Measurements from ENCODE around the gene SPINK5.
"Not testable (repeated sequence)": the region's sequence is repeated elsewhere in the genome, so short reads cannot be mapped to it uniquely, and the experiment has no call there.

SPINK5 gene

DNA sequence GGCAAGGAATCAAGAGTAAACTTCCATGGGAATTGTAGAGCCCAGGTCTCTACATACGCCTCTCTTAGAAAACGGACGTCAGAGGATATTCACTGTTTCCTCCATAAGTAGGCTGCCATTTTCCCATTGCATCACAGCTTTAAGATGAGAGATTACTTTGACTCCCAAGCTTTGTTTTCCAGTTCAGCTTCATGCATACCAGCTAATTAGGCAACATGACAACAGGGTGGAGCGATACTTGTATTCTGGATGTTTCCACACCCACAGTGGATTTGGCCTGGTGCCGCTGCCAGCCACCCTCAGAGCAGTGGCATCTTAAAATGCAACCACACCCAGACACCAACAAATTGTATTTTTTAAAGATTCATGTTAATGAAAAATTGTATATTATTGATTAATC, 20.9 kb upstream of the SPINK5 start:
- TF ChIP-seq, protein P1, sequence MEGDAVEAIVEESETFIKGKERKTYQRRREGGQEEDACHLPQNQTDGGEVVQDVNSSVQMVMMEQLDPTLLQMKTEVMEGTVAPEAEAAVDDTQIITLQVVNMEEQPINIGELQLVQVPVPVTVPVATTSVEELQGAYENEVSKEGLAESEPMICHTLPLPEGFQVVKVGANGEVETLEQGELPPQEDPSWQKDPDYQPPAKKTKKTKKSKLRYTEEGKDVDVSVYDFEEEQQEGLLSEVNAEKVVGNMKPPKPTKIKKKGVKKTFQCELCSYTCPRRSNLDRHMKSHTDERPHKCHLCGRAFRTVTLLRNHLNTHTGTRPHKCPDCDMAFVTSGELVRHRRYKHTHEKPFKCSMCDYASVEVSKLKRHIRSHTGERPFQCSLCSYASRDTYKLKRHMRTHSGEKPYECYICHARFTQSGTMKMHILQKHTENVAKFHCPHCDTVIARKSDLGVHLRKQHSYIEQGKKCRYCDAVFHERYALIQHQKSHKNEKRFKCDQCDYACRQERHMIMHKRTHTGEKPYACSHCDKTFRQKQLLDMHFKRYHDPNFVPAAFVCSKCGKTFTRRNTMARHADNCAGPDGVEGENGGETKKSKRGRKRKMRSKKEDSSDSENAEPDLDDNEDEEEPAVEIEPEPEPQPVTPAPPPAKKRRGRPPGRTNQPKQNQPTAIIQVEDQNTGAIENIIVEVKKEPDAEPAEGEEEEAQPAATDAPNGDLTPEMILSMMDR (IDR thresholded peaks at IDR 0.05; ENCODE audit: low read depth, low read length), result no peak
- DNase-seq (ENCODE audit: low read depth in 2 of 2), result no peak
- H3K4me3 ChIP-seq (replicated peaks in 1 of 2; ENCODE audit: low read depth in 2 of 2, low read length in 2 of 2), result no peak overlapping the region

DNA sequence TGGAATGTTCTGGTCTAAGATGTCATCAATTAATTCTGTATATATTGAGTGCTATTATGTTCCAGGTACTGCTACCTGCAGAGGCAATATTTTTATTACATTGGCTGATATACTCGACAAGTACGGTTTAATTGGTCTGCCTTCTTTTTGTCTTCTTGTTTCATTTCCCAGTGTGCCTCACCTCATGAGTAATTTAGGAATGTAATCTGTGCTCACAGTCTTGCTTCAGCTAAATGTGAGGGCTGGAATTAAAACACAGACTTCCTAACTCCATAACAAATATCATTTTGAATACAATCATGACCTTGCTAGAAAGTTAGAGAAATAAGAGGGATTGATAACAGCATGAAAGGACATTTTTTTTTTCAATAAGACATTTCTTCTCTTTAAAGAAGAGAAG, 20.1 kb upstream of the SPINK5 start:
- H3K4me3 ChIP-seq (replicated peaks in 1 of 2; ENCODE audit: low read depth in 2 of 2, low read length in 2 of 2), result no peak overlapping the region
- DNase-seq (ENCODE audit: low read depth in 2 of 2), result no peak
- TF ChIP-seq, protein P1 (IDR thresholded peaks at IDR 0.05; ENCODE audit: low read depth, low read length), result no peak

- not testable (repeated sequence) for DNase-seq (ENCODE audit: low read depth in 2 of 2); H3K4me3 ChIP-seq (replicated peaks in 1 of 2; ENCODE audit: low read depth in 2 of 2, low read length in 2 of 2)
These were observed 8.6 kb upstream of the SPINK5 start for GRCh38 chr5:148055160-148055559.

DNA sequence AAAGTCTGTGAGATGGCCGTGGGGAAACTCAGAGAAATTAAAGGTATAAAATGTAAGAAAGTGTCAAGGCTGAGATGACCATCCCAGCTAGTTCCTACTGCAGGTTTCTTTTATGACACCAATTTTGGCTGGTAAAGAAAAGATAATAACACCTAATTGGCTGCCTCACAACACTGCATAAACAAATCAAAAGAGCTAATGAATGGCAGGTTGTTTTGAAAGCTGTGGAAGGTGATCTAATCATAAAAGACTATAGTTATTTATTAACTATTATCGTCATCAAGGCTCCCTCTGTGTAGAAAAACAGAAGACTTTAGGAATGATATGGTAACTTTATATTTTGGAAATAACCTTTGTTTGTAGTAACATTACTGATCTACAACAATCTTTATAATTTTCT, 3.5 kb upstream of the SPINK5 start:
- TF ChIP-seq, protein P1 (IDR thresholded peaks at IDR 0.05; ENCODE audit: low read depth, low read length), result no peak
- DNase-seq (ENCODE audit: low read depth in 2 of 2), result no peak
- H3K4me3 ChIP-seq (replicated peaks in 1 of 2; ENCODE audit: low read depth in 2 of 2, low read length in 2 of 2), result no peak overlapping the region

- DNase-seq (ENCODE audit: low read depth in 2 of 2), result no peak
- TF ChIP-seq, protein P1 (IDR thresholded peaks at IDR 0.05; ENCODE audit: low read depth, low read length), result no peak
- H3K4me3 ChIP-seq (replicated peaks in 1 of 2; ENCODE audit: low read depth in 2 of 2, low read length in 2 of 2), result no peak overlapping the region
These were observed 2.9 kb upstream of the SPINK5 start for GRCh38 chr5:148060881-148061280.

- H3K4me3 ChIP-seq (replicated peaks in 1 of 2; ENCODE audit: low read depth in 2 of 2, low read length in 2 of 2), result no peak overlapping the region
- TF ChIP-seq, protein P1 (IDR thresholded peaks at IDR 0.05; ENCODE audit: low read depth, low read length), result no peak
- no peak for DNase-seq (ENCODE audit: low read depth in 2 of 2)
These were observed 6.8 kb downstream of the SPINK5 start for GRCh38 chr5:148070621-148071020.

DNA sequence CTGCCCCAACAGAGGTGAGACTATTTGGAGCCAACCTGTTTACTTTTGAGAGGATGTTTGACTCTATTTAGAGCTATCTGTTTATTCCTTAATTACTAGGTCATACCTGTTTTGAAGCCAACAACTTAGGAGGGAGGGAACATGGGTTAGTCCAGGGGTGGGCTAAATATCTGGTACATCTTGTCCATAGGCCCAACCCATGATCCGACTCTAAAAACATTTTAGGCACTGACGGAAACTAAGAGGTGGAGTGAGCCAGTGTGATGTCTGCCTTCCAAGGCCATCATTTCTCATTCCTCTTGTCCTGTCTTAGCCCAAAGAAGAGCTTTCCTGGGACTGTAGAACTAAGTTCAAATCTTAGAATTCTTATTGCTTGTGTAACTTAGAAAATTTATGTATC, 8.4 kb downstream of the SPINK5 start:
- DNase-seq (ENCODE audit: low read depth in 2 of 2), result no peak
- TF ChIP-seq, protein P1 (IDR thresholded peaks at IDR 0.05; ENCODE audit: low read depth, low read length), result no peak
- H3K4me3 ChIP-seq (replicated peaks in 1 of 2; ENCODE audit: low read depth in 2 of 2, low read length in 2 of 2), result no peak overlapping the region
